OCI-LY1 (cell line): ENCODE measurements around the gene OSBPL6.

Source experiments
- H2AFZ ChIP-seq: fragments of 200-600 bp; sonication (generic), shearing (Covaris generic); 2 replicates; pipeline ENCODE4 v1.6.0; 2014; ENCODE audit warnings: antibody characterized with exemption, mild to moderate bottlenecking, low read length
- H3F3A ChIP-seq: fragments of 200-600 bp; sonication (generic), shearing (Covaris generic); 2 replicates; pipeline ENCODE4 v1.6.0; 2014; ENCODE audit warnings: mild to moderate bottlenecking, antibody characterized with exemption, low read length, moderate library complexity; ENCODE audit not compliant: insufficient read depth
- H3K27ac ChIP-seq: fragments of 200-600 bp; sonication (generic); 2 replicates; pipeline ENCODE4 v1.5.1; 2014; ENCODE audit warnings: low read length, mixed run types, mild to moderate bottlenecking, low read depth; ENCODE audit not compliant: poor library complexity, severe bottlenecking
- H3K27me3 ChIP-seq: fragments of 200-600 bp; sonication (generic); 2 replicates; pipeline ENCODE4 v1.6.0; 2014; ENCODE audit warnings: antibody characterized with exemption, mild to moderate bottlenecking, low read length, moderate library complexity; ENCODE audit not compliant: insufficient read depth
- H3K36me3 ChIP-seq: fragments of 200-600 bp; sonication (generic); 2 replicates; pipeline ENCODE4 v1.6.1; 2014; ENCODE audit warnings: mild to moderate bottlenecking, antibody characterized with exemption, low read length, moderate library complexity, mixed read lengths; ENCODE audit not compliant: insufficient read depth
- H3K4me1 ChIP-seq: fragments of 200-600 bp; sonication (generic); 2 replicates; pipeline ENCODE4 v1.5.1; 2014; ENCODE audit warnings: mild to moderate bottlenecking, low read length, moderate library complexity; ENCODE audit not compliant: insufficient read depth, severe bottlenecking
- H3K4me2 ChIP-seq: fragments of 200-600 bp; sonication (generic), shearing (Covaris generic); 2 replicates; pipeline ENCODE4 v1.6.1; 2014; ENCODE audit warnings: low read length
- H3K4me3 ChIP-seq: fragments of 200-600 bp; sonication (generic); 2 replicates; pipeline ENCODE4 v1.5.1; 2014; ENCODE audit warnings: low read length, low read depth, mild to moderate bottlenecking, mixed read lengths; ENCODE audit not compliant: poor library complexity, severe bottlenecking
- H3K79me2 ChIP-seq: fragments of 200-600 bp; shearing (Covaris generic); 2 replicates; pipeline ENCODE4 v1.6.1; 2016; ENCODE audit warnings: mixed run types, low read length, mixed read lengths; ENCODE audit not compliant: insufficient read depth
- H3K9ac ChIP-seq: fragments of 200-600 bp; sonication (generic), shearing (Covaris generic); 2 replicates; pipeline ENCODE4 v1.6.1; 2014; ENCODE audit warnings: mild to moderate bottlenecking, low read length, mixed read lengths
- H3K9me2 ChIP-seq: fragments of 200-600 bp; sonication (generic), shearing (Covaris generic); 2 replicates; pipeline ENCODE4 v1.6.1; 2014; ENCODE audit warnings: low read depth, mild to moderate bottlenecking, low read length, mixed read lengths
- H3K9me3 ChIP-seq: fragments of 200-600 bp; shearing (Covaris generic); 2 replicates; pipeline ENCODE4 v1.6.1; 2014; ENCODE audit warnings: low read length, mixed read lengths
- H4K20me1 ChIP-seq: fragments of 200-600 bp; sonication (generic), shearing (Covaris generic); 2 replicates; pipeline ENCODE4 v1.6.0; 2016; ENCODE audit warnings: mild to moderate bottlenecking, low read length; ENCODE audit not compliant: insufficient read depth
- CTCF ChIP-seq: fragments of 200-600 bp; sonication (generic), shearing (Covaris generic); IDR thresholded peaks from 2 replicates; pipeline ENCODE4 v1.5.1; 2017; ENCODE audit warnings: mild to moderate bottlenecking, antibody characterized with exemption, low read length, moderate library complexity, mixed read lengths
- EZH2 ChIP-seq: fragments of 200-600 bp; sonication (generic), shearing (Covaris generic); IDR thresholded peaks from 2 replicates; pipeline ENCODE4 v1.8.0; 2017; ENCODE audit warnings: borderline replicate concordance, mixed run types, mild to moderate bottlenecking, antibody characterized with exemption, low read length, moderate library complexity, mixed read lengths

Gene OSBPL6

GRCh38 chr2:178325268-178325667 is 131.0 kb downstream of the OSBPL6 start:
- Histone ChIP-seq H3K9ac (no peak overlapping the region), H3F3A (no peaks in the 10 kb centered on the region), H3K9me3 (no peaks in the 10 kb centered on the region), H3K27ac (no peak overlapping the region), H3K4me1 (no peaks in the 10 kb centered on the region), H3K79me2 (no peaks in the 10 kb centered on the region), H3K9me2 (no peaks in the 10 kb centered on the region), H4K20me1 (no peaks in the 10 kb centered on the region), H3K4me3 (no peak overlapping the region), H3K4me2 (no peak overlapping the region), H3K36me3 (no peaks in the 10 kb centered on the region), H3K27me3 (no peaks in the 10 kb centered on the region), H2AFZ (no peak overlapping the region)
- TF ChIP-seq CTCF (no peak), EZH2 (no peak)

GRCh38 chr2:178327516-178327915 is 133.2 kb downstream of the OSBPL6 start:
- H4K20me1 ChIP-seq, result no peaks in the 10 kb centered on the region

GRCh38 chr2:178328037-178328436 is 133.7 kb downstream of the OSBPL6 start:
- H4K20me1 ChIP-seq, result no peaks in the 10 kb centered on the region
- no peaks in the 10 kb centered on the region for H3K79me2 ChIP-seq
- no peak overlapping the region for H2AFZ ChIP-seq
- H3K4me3 ChIP-seq, result no peak overlapping the region
- no peaks in the 10 kb centered on the region for H3K36me3 ChIP-seq
- no peak overlapping the region for H3K27ac ChIP-seq
- no peaks in the 10 kb centered on the region for H3K9me3 ChIP-seq
- no peaks in the 10 kb centered on the region for H3F3A ChIP-seq
- H3K27me3 ChIP-seq, result no peaks in the 10 kb centered on the region
- H3K4me1 ChIP-seq, result no peaks in the 10 kb centered on the region
- no peaks in the 10 kb centered on the region for H3K9me2 ChIP-seq
- no peak overlapping the region for H3K9ac ChIP-seq
- TF ChIP-seq CTCF, result no peak
- no peak overlapping the region for H3K4me2 ChIP-seq

More at GRCh38 chr2:178327516-178327915, 133.2 kb downstream of the OSBPL6 start:
- Histone ChIP-seq H3K9ac (no peak overlapping the region), H3K79me2 (no peaks in the 10 kb centered on the region), H3K4me3 (no peak overlapping the region), H3K4me1 (no peaks in the 10 kb centered on the region), H3K27ac (no peak overlapping the region), H3K9me2 (no peaks in the 10 kb centered on the region), H3F3A (no peaks in the 10 kb centered on the region), H3K27me3 (no peaks in the 10 kb centered on the region), H3K36me3 (no peaks in the 10 kb centered on the region), H3K9me3 (no peaks in the 10 kb centered on the region), H3K4me2 (no peak overlapping the region), H2AFZ (no peak overlapping the region)
- no peak for TF ChIP-seq EZH2
- TF ChIP-seq CTCF, result no peak
